Thymus (tissue), 11 donors: ENCODE measurements around the gene OLA1. TPM values are rescaled to one million over a fixed set of nuclear protein-coding genes. Genes with fewer than 3 reads are reported as not detected.

Experiments used
- DNase-seq, 9 donors: peaks; one replicate each; pipeline ENCODE4 v3.0.0-alpha.2; 2013; ENCODE audit warnings: low spot score in 9 of 9, low read depth in 6 of 9, missing footprints in 1 of 9
- H3K27ac ChIP-seq, 2 donors: one replicate each; pipeline ENCODE4 v1.5.1; 2013; ENCODE audit warnings: control low read depth in 1 of 2, low read depth in 1 of 2, low read length in 1 of 2, mild to moderate bottlenecking in 1 of 2, moderate library complexity in 1 of 2
- H3K27me3 ChIP-seq, 2 donors: one replicate each; pipeline ENCODE4 v1.5.1; 2013; ENCODE audit warnings: low read length in 1 of 2; ENCODE audit not compliant: control insufficient read depth in 2 of 2, insufficient read depth in 1 of 2
- H3K36me3 ChIP-seq, 2 donors: one replicate each; pipeline ENCODE4 v1.5.1; 2013; ENCODE audit warnings: low read length in 1 of 2, mild to moderate bottlenecking in 1 of 2, moderate library complexity in 1 of 2; ENCODE audit not compliant: control insufficient read depth in 2 of 2, insufficient read depth in 2 of 2
- H3K4me1 ChIP-seq, 2 donors: one replicate each; pipeline ENCODE4 v1.5.1; 2013; ENCODE audit warnings: low read length in 2 of 2; ENCODE audit not compliant: control insufficient read depth in 2 of 2, insufficient read depth in 2 of 2
- H3K4me3 ChIP-seq, 2 donors: one replicate each; pipeline ENCODE4 v1.5.1; 2013; ENCODE audit warnings: low read length in 2 of 2, control low read depth in 1 of 2, mild to moderate bottlenecking in 1 of 2
- H3K9me3 ChIP-seq, 2 donors: one replicate each; pipeline ENCODE4 v1.5.1; 2013; ENCODE audit warnings: low read length in 1 of 2, mild to moderate bottlenecking in 1 of 2; ENCODE audit not compliant: control insufficient read depth in 2 of 2, insufficient read depth in 1 of 2
- WGBS: extraction: QIAGEN DNeasy Blood & Tissue Kit; methylation state at CpG from one replicate; pipeline ENCODE4 v1.1.7; 2013; 5-methylcytosine and 5-hydroxymethylcytosine counted together
- polyA plus RNA-seq: library from polyadenylated mRNA; stranded (reverse); fragments of 200-250 nt; gene quantifications from one replicate; pipeline ENCODE4 v1.2.3, GENCODE V29; 2013
- total RNA-seq: library from RNA; stranded (reverse); fragments of 120-200 nt; gene quantifications from one replicate; pipeline ENCODE4 v1.2.4, GENCODE V29; 2013
- donor health status: healthy.

The OLA1 gene
- total and polyA plus RNA-seq, 2 donors, result 82.1 to 83.3 TPM

DNA sequence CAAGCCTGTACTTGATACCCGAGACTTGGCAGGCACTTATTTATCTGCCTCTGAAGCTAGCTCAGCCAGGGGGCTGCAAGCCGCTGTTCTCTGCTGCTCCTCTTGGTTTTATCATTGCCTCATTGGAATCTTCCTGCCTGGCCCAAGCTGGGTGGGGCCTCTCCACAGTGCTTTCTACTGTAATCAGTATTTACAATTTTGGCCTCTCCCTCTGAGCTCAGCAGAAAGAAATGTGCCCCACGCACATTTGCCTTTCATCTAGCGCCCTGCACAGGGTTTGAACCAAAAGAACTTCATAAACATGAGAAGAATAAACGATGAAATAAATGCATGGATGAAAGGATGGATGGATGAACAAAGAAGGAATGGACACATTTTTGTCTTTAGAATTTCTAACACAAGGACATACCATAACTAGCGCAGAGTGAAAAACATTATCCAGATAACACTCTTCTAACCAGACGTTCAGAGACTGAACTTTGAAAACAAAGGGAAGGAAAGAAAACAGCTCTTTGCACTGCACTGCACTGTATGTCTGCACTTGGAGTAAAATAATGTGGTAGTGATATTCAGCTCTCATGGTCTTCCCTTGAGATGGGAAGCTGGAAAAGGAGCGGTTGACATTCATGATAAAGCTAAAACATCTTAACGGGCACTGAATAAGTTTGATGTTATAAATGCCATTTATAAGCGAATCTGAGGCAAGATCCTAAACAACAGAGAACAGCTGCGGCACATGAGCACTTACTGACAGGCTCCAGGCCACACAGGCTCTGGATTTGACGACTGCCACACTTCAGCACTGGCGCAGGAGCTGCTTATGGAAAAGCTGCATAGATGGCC, 196.4 kb downstream of the OLA1 start:
- H3K36me3 ChIP-seq, result no peaks in the 10 kb centered on the region
- 95% methylated on average over 13 of the region's 13 CpGs for WGBS
- no peaks in the 10 kb centered on the region for H3K4me1 ChIP-seq
- no peak overlapping the region for H3K27ac ChIP-seq
- DNase-seq, result no peak
- no peaks in the 10 kb centered on the region for H3K9me3 ChIP-seq
- peaks cover 0 to 2% of the 10 kb centered on the region in 2 donors for H3K27me3 ChIP-seq
- H3K4me3 ChIP-seq, result no peak overlapping the region

DNA sequence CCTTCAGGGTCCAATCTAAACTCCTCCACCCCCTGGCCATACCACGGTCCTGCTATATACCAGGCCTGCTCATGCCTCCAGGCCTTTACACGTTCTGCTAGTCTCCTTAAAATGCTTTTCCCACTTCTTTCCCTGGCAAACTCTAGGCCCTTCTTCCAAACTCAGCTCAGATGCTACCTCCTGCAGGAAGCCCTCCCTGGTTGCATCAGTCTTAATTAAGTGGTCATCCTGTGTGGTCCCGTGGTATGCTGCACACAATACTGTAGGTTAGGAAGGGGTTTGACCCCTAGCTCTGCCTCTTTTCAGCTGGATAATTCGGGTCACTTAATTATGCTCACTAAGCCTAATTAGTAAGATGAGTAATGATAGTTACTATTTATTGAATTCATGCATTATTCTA, 197.3 kb downstream of the OLA1 start:
- Histone ChIP-seq H3K27ac (no peak overlapping the region), H3K27me3 (peaks cover 0 to 2% of the 10 kb centered on the region in 2 donors), H3K9me3 (no peaks in the 10 kb centered on the region), H3K4me1 (no peaks in the 10 kb centered on the region), H3K36me3 (no peaks in the 10 kb centered on the region), H3K4me3 (no peak overlapping the region)
- no peak for DNase-seq
- 96% methylated on average over 4 of the region's 4 CpGs for WGBS

DNA sequence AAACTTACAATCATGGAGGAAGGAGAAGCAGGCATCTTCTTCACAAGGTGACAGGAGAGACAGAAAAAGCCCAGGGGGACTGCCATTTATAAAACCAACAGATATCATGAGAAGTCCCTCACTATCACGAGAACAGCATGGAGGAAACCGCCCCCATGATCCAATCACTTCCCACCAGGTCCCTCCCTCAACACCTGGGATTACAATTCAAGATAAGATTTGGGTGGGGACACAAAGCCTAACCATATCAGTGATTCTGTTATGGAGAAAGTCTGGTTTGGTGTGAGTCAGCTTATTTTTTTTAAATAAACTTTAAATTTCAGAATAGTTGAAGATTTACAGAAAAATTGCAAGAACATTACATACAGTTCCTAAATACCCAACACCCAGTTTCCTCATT, 198.4 kb downstream of the OLA1 start:
- Histone ChIP-seq H3K4me1 (no peaks in the 10 kb centered on the region), H3K27me3 (peaks cover 0 to 2% of the 10 kb centered on the region in 2 donors), H3K36me3 (no peaks in the 10 kb centered on the region), H3K4me3 (no peak overlapping the region), H3K9me3 (no peaks in the 10 kb centered on the region), H3K27ac (no peak overlapping the region)
- DNase-seq, result no peak
- 71% methylated on average over 2 of the region's 2 CpGs for WGBS

GRCh38 chr2:174048243-174048642, 200.1 kb downstream of the OLA1 start:
- no peak for DNase-seq
- H3K9me3 ChIP-seq, result no peaks in the 10 kb centered on the region
- H3K4me1 ChIP-seq, result no peaks in the 10 kb centered on the region
- no peaks in the 10 kb centered on the region for H3K36me3 ChIP-seq
- peaks cover 0 to 2% of the 10 kb centered on the region in 2 donors for H3K27me3 ChIP-seq
- 87% methylated on average over 20 of the region's 20 CpGs for WGBS
- no peak overlapping the region for H3K4me3 ChIP-seq
- no peak overlapping the region for H3K27ac ChIP-seq

DNA sequence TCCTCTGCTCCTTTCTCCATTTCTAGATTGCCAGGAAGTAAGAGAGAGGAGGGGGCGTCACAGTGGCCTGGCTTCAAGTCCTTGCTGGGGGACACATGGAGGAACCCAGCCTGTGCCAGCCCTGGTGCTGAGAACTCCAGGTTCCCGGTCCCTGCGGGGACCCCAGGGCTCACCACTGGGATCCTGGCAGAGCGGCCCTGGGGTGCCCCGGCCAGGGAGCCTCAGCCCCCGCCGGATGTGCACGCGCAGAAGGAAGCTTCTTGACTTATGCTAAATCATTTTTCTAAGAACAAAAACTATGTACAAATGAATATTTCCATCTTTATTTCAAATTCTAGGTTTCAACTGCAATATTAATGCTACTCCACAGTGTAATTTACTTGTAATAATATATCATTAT, 200.6 kb downstream of the OLA1 start:
- H3K27ac ChIP-seq, result no peak overlapping the region
- 88% methylated on average over 9 of the region's 9 CpGs for WGBS

GRCh38 chr2:174046172-174046571, 202.2 kb downstream of the OLA1 start:
- H3K36me3 ChIP-seq, result no peaks in the 10 kb centered on the region
- H3K27ac ChIP-seq, result no peak overlapping the region
- H3K4me3 ChIP-seq, result no peak overlapping the region
- H3K27me3 ChIP-seq, result peaks cover 0 to 2% of the 10 kb centered on the region in 2 donors
- H3K4me1 ChIP-seq, result no peaks in the 10 kb centered on the region
- WGBS, result 92% methylated on average over 3 of the region's 3 CpGs
- DNase-seq, result no peak
- no peaks in the 10 kb centered on the region for H3K9me3 ChIP-seq

More for the DNA sequence above, 200.6 kb downstream of the OLA1 start:
- Histone ChIP-seq H3K9me3 (no peaks in the 10 kb centered on the region), H3K4me3 (no peak overlapping the region), H3K4me1 (no peaks in the 10 kb centered on the region), H3K27me3 (peaks cover 0 to 2% of the 10 kb centered on the region in 2 donors), H3K36me3 (no peaks in the 10 kb centered on the region)
- DNase-seq, result no peak

GRCh38 chr2:174044556-174044955, 203.8 kb downstream of the OLA1 start:
- peaks cover 0 to 2% of the 10 kb centered on the region in 2 donors for H3K4me1 ChIP-seq
- H3K9me3 ChIP-seq, result no peaks in the 10 kb centered on the region
- H3K27ac ChIP-seq, result no peak overlapping the region
- H3K27me3 ChIP-seq, result peaks cover 0 to 2% of the 10 kb centered on the region in 2 donors
- no peaks in the 10 kb centered on the region for H3K36me3 ChIP-seq
- H3K4me3 ChIP-seq, result no peak overlapping the region
- 98% methylated on average over 3 of the region's 3 CpGs for WGBS
- DNase-seq, result no peak

- Histone ChIP-seq H3K27ac (no peak overlapping the region), H3K36me3 (no peaks in the 10 kb centered on the region), H3K27me3 (no peaks in the 10 kb centered on the region), H3K4me1 (peaks cover 0 to 4% of the 10 kb centered on the region in 2 donors), H3K9me3 (no peaks in the 10 kb centered on the region), H3K4me3 (no peak overlapping the region)
- 98% methylated on average over 2 of the region's 2 CpGs for WGBS
- DNase-seq, result no peak
These were observed 208.0 kb downstream of the OLA1 start for GRCh38 chr2:174040417-174040701.

DNA sequence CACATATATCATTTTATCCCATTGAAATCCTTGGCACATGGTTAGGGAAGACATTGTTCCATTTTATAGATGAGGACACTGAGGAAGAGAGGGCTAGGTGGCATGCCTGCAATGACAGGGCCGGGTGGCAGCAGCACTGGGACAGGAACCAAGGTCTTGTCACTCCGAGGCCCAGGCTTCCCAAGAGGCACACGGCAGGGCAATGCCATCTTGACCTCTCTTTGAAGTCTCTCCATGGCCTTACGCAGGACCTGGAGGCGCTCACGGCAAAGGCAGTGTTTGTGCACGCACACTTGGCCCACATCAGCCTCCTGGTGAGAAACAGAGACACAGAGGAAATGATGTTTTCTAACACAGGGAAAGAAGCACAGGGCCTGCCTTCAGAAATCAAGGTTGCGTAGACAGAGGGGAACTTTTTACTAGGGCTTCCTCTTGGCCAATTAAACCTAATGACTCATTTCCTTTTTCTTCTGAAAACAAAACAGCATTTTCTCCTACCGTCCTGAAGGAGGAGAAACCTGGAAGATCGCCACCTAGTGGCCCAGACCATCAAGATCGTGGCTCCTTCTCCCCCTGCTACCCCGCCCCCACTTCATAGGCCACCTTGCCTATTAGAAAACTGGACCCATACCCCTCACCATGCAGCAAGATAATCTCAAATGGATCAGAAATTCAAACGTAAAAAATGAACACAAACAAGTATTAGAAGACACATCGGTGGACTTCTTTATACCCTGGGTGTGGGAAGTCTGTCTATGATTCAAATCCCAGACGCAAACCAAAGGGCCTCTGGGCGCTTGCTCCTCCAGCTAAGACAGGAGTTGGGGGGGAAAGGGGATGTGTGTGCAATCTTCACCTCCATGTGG, 208.5 kb downstream of the OLA1 start:
- Histone ChIP-seq H3K27ac (peak overlapping the region; percentile 57 to 82), H3K4me1 (peaks cover 0 to 4% of the 10 kb centered on the region in 2 donors), H3K36me3 (no peaks in the 10 kb centered on the region), H3K27me3 (no peaks in the 10 kb centered on the region), H3K4me3 (no peak overlapping the region), H3K9me3 (no peaks in the 10 kb centered on the region)
- peak; percentile 60 to 90 (median 80) for DNase-seq
- WGBS, result 40% methylated on average over 16 of the region's 16 CpGs
